ENCODE results near the gene EPHA3. TPM values are rescaled to one million over a fixed set of nuclear protein-coding genes. Genes with fewer than 3 reads are reported as not detected.

EPHA3 gene
- total RNA-seq, 2 experiments from 2014 or later = not detected

- Mint-ChIP-seq H3K9me3 (peaks cover 30% of the 10 kb centered on the region), H3K4me3 (no peak overlapping the region), H3K27ac (no peak overlapping the region), H3K27me3 (no peaks in the 10 kb centered on the region), H3K4me1 (ENCODE audit: low read depth) (no peaks in the 10 kb centered on the region), H3K36me3 (no peaks in the 10 kb centered on the region)
- POLR2A ChIA-PET = no interaction called here
- CTCF ChIA-PET = no interaction called here
- no peak for DNase-seq
- intact Hi-C loops (cut with micrococcal nuclease) = no loop called here
These were observed 347.8 kb downstream of the EPHA3 start for GRCh38 chr3:89455240-89455639.

- H3K4me1 Mint-ChIP-seq (ENCODE audit: low read depth) = no peaks in the 10 kb centered on the region
- ChIA-PET CTCF (no interaction called here), POLR2A (no interaction called here)
- intact Hi-C loops (cut with micrococcal nuclease) = no loop called here
- H3K9me3 Mint-ChIP-seq = no peaks in the 10 kb centered on the region
- H3K27ac Mint-ChIP-seq = no peak overlapping the region
- no peaks in the 10 kb centered on the region for H3K36me3 Mint-ChIP-seq
- DNase-seq = no peak
- no peaks in the 10 kb centered on the region for H3K27me3 Mint-ChIP-seq
- no peak overlapping the region for H3K4me3 Mint-ChIP-seq
These were observed 360.5 kb downstream of the EPHA3 start for GRCh38 chr3:89467898-89468363.

- Mint-ChIP-seq H3K27ac (no peak overlapping the region), H3K4me1 (ENCODE audit: low read depth) (no peaks in the 10 kb centered on the region), H3K9me3 (peaks cover 9% of the 10 kb centered on the region), H3K4me3 (no peak overlapping the region), H3K27me3 (no peaks in the 10 kb centered on the region), H3K36me3 (no peaks in the 10 kb centered on the region)
- no peak for DNase-seq
- CTCF ChIA-PET = no interaction called here
- intact Hi-C loops (cut with micrococcal nuclease) = no loop called here
- POLR2A ChIA-PET = no interaction called here
These were observed 364.7 kb downstream of the EPHA3 start for GRCh38 chr3:89472101-89472500.

- Mint-ChIP-seq H3K4me3 (no peak overlapping the region), H3K36me3 (no peaks in the 10 kb centered on the region), H3K27ac (no peak overlapping the region), H3K4me1 (ENCODE audit: low read depth) (no peaks in the 10 kb centered on the region), H3K27me3 (no peaks in the 10 kb centered on the region), H3K9me3 (peaks cover 14% of the 10 kb centered on the region)
- CTCF ChIA-PET = no interaction called here
- intact Hi-C loops (cut with micrococcal nuclease) = no loop called here
- no peak for DNase-seq
- POLR2A ChIA-PET = no interaction called here
These were observed 367.1 kb downstream of the EPHA3 start for GRCh38 chr3:89474333-89475130.

GRCh38 chr3:89488800-89489580 is 381.6 kb downstream of the EPHA3 start:
- H3K27ac Mint-ChIP-seq = no peak overlapping the region
- H3K9me3 Mint-ChIP-seq = peaks cover 16% of the 10 kb centered on the region
- POLR2A ChIA-PET = no interaction called here
- intact Hi-C loops (cut with micrococcal nuclease) = no loop called here
- CTCF ChIA-PET = no interaction called here
- no peaks in the 10 kb centered on the region for H3K36me3 Mint-ChIP-seq
- DNase-seq = no peak
- H3K4me3 Mint-ChIP-seq = no peak overlapping the region
- no peaks in the 10 kb centered on the region for H3K4me1 Mint-ChIP-seq (ENCODE audit: low read depth)
- H3K27me3 Mint-ChIP-seq = no peaks in the 10 kb centered on the region

GRCh38 chr3:89490129-89490528 is 382.7 kb downstream of the EPHA3 start:
- intact Hi-C loops (cut with micrococcal nuclease) = no loop called here
- Mint-ChIP-seq H3K4me1 (ENCODE audit: low read depth) (no peaks in the 10 kb centered on the region), H3K27ac (no peak overlapping the region), H3K4me3 (no peak overlapping the region), H3K27me3 (no peaks in the 10 kb centered on the region), H3K9me3 (peaks cover 15% of the 10 kb centered on the region), H3K36me3 (no peaks in the 10 kb centered on the region)
- POLR2A ChIA-PET = no interaction called here
- DNase-seq = no peak
- CTCF ChIA-PET = no interaction called here

- Mint-ChIP-seq H3K4me3 (no peak overlapping the region), H3K4me1 (ENCODE audit: low read depth) (no peaks in the 10 kb centered on the region), H3K27me3 (no peaks in the 10 kb centered on the region), H3K9me3 (peaks cover 2% of the 10 kb centered on the region), H3K27ac (no peak overlapping the region), H3K36me3 (no peaks in the 10 kb centered on the region)
- DNase-seq = no peak
- CTCF ChIA-PET = no interaction called here
- POLR2A ChIA-PET = no interaction called here
- intact Hi-C loops (cut with micrococcal nuclease) = no loop called here
These were observed 387.3 kb downstream of the EPHA3 start for GRCh38 chr3:89494734-89495133.

- no peak for DNase-seq
- H3K27me3 Mint-ChIP-seq = no peaks in the 10 kb centered on the region
- peaks cover 21% of the 10 kb centered on the region for H3K9me3 Mint-ChIP-seq
- ChIA-PET CTCF (no interaction called here), POLR2A (no interaction called here)
- H3K36me3 Mint-ChIP-seq = no peaks in the 10 kb centered on the region
- intact Hi-C loops (cut with micrococcal nuclease) = no loop called here
- H3K4me3 Mint-ChIP-seq = no peak overlapping the region
- no peak overlapping the region for H3K27ac Mint-ChIP-seq
- no peaks in the 10 kb centered on the region for H3K4me1 Mint-ChIP-seq (ENCODE audit: low read depth)
These were observed 396.5 kb downstream of the EPHA3 start for GRCh38 chr3:89503891-89504391.

GRCh38 chr3:89504432-89504831 is 397.0 kb downstream of the EPHA3 start:
- H3K4me3 Mint-ChIP-seq = no peak overlapping the region
- no peaks in the 10 kb centered on the region for H3K27me3 Mint-ChIP-seq
- H3K36me3 Mint-ChIP-seq = no peaks in the 10 kb centered on the region
- intact Hi-C loops (cut with micrococcal nuclease) = no loop called here
- CTCF ChIA-PET = no interaction called here
- H3K4me1 Mint-ChIP-seq (ENCODE audit: low read depth) = no peaks in the 10 kb centered on the region
- POLR2A ChIA-PET = no interaction called here
- peaks cover 21% of the 10 kb centered on the region for H3K9me3 Mint-ChIP-seq
- no peak overlapping the region for H3K27ac Mint-ChIP-seq
- DNase-seq = no peak

- H3K9me3 Mint-ChIP-seq = peaks cover 16% of the 10 kb centered on the region
- H3K27me3 Mint-ChIP-seq = no peaks in the 10 kb centered on the region
- no peaks in the 10 kb centered on the region for H3K36me3 Mint-ChIP-seq
- no peaks in the 10 kb centered on the region for H3K4me1 Mint-ChIP-seq (ENCODE audit: low read depth)
- H3K4me3 Mint-ChIP-seq = no peak overlapping the region
- ChIA-PET CTCF (no interaction called here), POLR2A (no interaction called here)
- no peak overlapping the region for H3K27ac Mint-ChIP-seq
- no peak for DNase-seq
- intact Hi-C loops (cut with micrococcal nuclease) = no loop called here
These were observed 399.2 kb downstream of the EPHA3 start for GRCh38 chr3:89506462-89507103.

GRCh38 chr3:89521328-89521727 is 413.9 kb downstream of the EPHA3 start:
- Mint-ChIP-seq H3K27me3 (no peaks in the 10 kb centered on the region), H3K4me1 (ENCODE audit: low read depth) (no peaks in the 10 kb centered on the region), H3K27ac (no peak overlapping the region), H3K4me3 (no peak overlapping the region), H3K9me3 (peaks cover 2% of the 10 kb centered on the region), H3K36me3 (no peaks in the 10 kb centered on the region)
- intact Hi-C loops (cut with micrococcal nuclease) = no loop called here
- ChIA-PET POLR2A (no interaction called here), CTCF (no interaction called here)
- no peak for DNase-seq

GRCh38 chr3:89522155-89522554 is 414.7 kb downstream of the EPHA3 start:
- Mint-ChIP-seq H3K27ac (no peak overlapping the region), H3K4me3 (no peak overlapping the region), H3K9me3 (peaks cover 2% of the 10 kb centered on the region), H3K27me3 (no peaks in the 10 kb centered on the region), H3K4me1 (ENCODE audit: low read depth) (no peaks in the 10 kb centered on the region), H3K36me3 (no peaks in the 10 kb centered on the region)
- ChIA-PET POLR2A (no interaction called here), CTCF (no interaction called here)
- intact Hi-C loops (cut with micrococcal nuclease) = no loop called here
- no peak for DNase-seq

Data from activated CD4-positive, alpha-beta memory T cell treated with anti-CD3 and anti-CD28 coated beads for 36 hours (primary cell).